NB4 (cell line): ENCODE results near the gene WHAMM.

Experiments used
- POLR2A ChIP-seq: IDR thresholded peaks from 2 replicates; pipeline ENCODE4 v1.6.1; 2011; ENCODE audit warnings: mild to moderate bottlenecking; ENCODE audit not compliant: insufficient read length; ENCODE audit errors: extremely low read depth
- TF ChIP-seq, protein P1 (sequence below): IDR thresholded peaks from one replicate; pipeline ENCODE4 v1.5.1; 2012; ENCODE audit warnings: low read depth, low read length
- TF ChIP-seq, protein P2 (sequence below): IDR thresholded peaks from 2 replicates; pipeline ENCODE4 v1.6.1; 2011; ENCODE audit warnings: low read depth, low read length

DNA sequence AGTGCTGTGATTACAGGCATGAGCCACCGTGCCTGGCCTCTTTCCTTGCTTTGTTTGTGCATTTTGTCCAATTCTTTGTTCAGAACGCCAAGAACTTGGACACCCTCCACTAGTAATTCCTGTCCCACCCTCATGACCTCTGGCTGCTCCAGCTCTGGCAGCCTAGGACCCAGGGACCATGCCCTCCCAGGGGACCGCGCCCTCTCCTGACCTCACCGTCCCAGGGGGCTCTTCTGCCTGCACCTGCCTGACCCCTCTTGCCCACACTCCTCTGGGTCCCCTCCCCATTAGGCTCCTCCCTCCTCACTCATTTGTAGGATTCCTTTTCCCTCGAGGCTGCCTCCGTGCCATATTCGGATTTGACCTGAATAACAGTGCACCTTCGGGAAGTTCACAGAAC is 44.7 kb upstream of the WHAMM start:
- no peak for TF ChIP-seq POLR2A
- TF ChIP-seq, protein P1, sequence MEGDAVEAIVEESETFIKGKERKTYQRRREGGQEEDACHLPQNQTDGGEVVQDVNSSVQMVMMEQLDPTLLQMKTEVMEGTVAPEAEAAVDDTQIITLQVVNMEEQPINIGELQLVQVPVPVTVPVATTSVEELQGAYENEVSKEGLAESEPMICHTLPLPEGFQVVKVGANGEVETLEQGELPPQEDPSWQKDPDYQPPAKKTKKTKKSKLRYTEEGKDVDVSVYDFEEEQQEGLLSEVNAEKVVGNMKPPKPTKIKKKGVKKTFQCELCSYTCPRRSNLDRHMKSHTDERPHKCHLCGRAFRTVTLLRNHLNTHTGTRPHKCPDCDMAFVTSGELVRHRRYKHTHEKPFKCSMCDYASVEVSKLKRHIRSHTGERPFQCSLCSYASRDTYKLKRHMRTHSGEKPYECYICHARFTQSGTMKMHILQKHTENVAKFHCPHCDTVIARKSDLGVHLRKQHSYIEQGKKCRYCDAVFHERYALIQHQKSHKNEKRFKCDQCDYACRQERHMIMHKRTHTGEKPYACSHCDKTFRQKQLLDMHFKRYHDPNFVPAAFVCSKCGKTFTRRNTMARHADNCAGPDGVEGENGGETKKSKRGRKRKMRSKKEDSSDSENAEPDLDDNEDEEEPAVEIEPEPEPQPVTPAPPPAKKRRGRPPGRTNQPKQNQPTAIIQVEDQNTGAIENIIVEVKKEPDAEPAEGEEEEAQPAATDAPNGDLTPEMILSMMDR: no peak
- TF ChIP-seq, protein P2, sequence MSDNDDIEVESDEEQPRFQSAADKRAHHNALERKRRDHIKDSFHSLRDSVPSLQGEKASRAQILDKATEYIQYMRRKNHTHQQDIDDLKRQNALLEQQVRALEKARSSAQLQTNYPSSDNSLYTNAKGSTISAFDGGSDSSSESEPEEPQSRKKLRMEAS: no peak
